CD4-positive, alpha-beta T cell treated with Interleukin-4 for 1 hour (primary cell): ENCODE data around the gene APOC3.

Experiments
- DNase-seq, 2 donors: peaks; one replicate each; pipeline ENCODE4 v3.0.0-alpha.2; 2020 to 2022

Gene APOC3

GRCh38 chr11:116807601-116808261 is 22.0 kb upstream of the APOC3 start:
- DNase-seq: no peak

- DNase-seq: no peak
These were observed 21.2 kb upstream of the APOC3 start for GRCh38 chr11:116808262-116809175.

GRCh38 chr11:116811194-116811593 is 18.5 kb upstream of the APOC3 start:
- no peak for DNase-seq

- no peak for DNase-seq
These were observed 17.6 kb upstream of the APOC3 start for GRCh38 chr11:116812109-116812508.

GRCh38 chr11:116813170-116813569 is 16.5 kb upstream of the APOC3 start:
- no peak for DNase-seq

- DNase-seq: no peak
These were observed 15.8 kb upstream of the APOC3 start for GRCh38 chr11:116813781-116814471.

GRCh38 chr11:116814502-116814901 is 15.2 kb upstream of the APOC3 start:
- DNase-seq: no peak

GRCh38 chr11:116819049-116819448 is 10.7 kb upstream of the APOC3 start:
- DNase-seq: no peak

- DNase-seq: no peak
These were observed 8.4 kb upstream of the APOC3 start for GRCh38 chr11:116821050-116821918.

GRCh38 chr11:116822575-116822974 is 7.1 kb upstream of the APOC3 start:
- no peak for DNase-seq

GRCh38 chr11:116823031-116823843 is 6.5 kb upstream of the APOC3 start, which contains the start of gene APOA4:
TSS of gene APOA4 (minus strand) at chr11:116823304. CDS start at chr11:116823191, 113 bp downstream.
- DNase-seq: no peak

GRCh38 chr11:116825434-116825833 is 4.3 kb upstream of the APOC3 start:
- DNase-seq: no peak

- no peak for DNase-seq
These were observed 3.6 kb upstream of the APOC3 start for GRCh38 chr11:116825854-116826750.

GRCh38 chr11:116826751-116827431 is 2.8 kb upstream of the APOC3 start:
- no peak for DNase-seq

- DNase-seq: no peak
These were observed 2.2 kb upstream of the APOC3 start for GRCh38 chr11:116827461-116827860.

GRCh38 chr11:116828632-116829524 is 829 bp upstream of the APOC3 start:
- DNase-seq: no peak

- no peak for DNase-seq
These were observed 641 bp downstream of the APOC3 start for GRCh38 chr11:116830184-116830912.

GRCh38 chr11:116831790-116832349 is 2.2 kb downstream of the APOC3 start:
- no peak for DNase-seq
